Psoas muscle (tissue), 8 donors: ENCODE measurements around the gene COPZ2. TPM values are rescaled to one million over a fixed set of nuclear protein-coding genes. Genes with fewer than 3 reads are reported as not detected.
"Not testable (repeated sequence)": the region's sequence is repeated elsewhere in the genome, so short reads cannot be mapped to it uniquely, and the experiment has no call there.

Experiments
- ATAC-seq, 4 donors: fragments of 200-7000 bp; cut with Tn5 transposase; one replicate each; pipeline ENCODE4 v1.9.1; 2020; ENCODE audit warnings: moderate library complexity in 3 of 4, mild to moderate bottlenecking in 2 of 4
- DNase-seq, 2 donors: peaks; one replicate each; pipeline ENCODE4 v3.0.0-alpha.2; 2020
- H3K27ac ChIP-seq: fragments of 200-600 bp; one replicate; pipeline ENCODE4 v1.8.0; 2022
- H3K27me3 ChIP-seq, 3 donors: fragments of 200-600 bp in 1 of 3; one replicate each; pipeline versions ENCODE4 v1.6.1 to v1.8.0; 2013 to 2022; ENCODE audit warnings: low read length in 2 of 3, mild to moderate bottlenecking in 2 of 3, moderate library complexity in 1 of 3; ENCODE audit not compliant: insufficient read depth in 3 of 3
- H3K36me3 ChIP-seq, 2 donors: fragments of 200-600 bp in 1 of 2; one replicate each; pipeline versions ENCODE4 v1.6.1 to v1.8.0; 2013 to 2022; ENCODE audit warnings: low read depth in 1 of 2, mild to moderate bottlenecking in 1 of 2, moderate library complexity in 1 of 2; ENCODE audit not compliant: insufficient read depth in 1 of 2
- H3K4me1 ChIP-seq: fragments of 200-600 bp; one replicate; pipeline ENCODE4 v1.8.0; 2022
- H3K4me3 ChIP-seq: fragments of 200-600 bp; one replicate; pipeline ENCODE4 v1.8.0; 2022; ENCODE audit warnings: mild to moderate bottlenecking
- H3K9me3 ChIP-seq: fragments of 200-600 bp; one replicate; pipeline ENCODE4 v1.8.0; 2022
- WGBS, 3 donors: extraction: QIAGEN DNeasy Blood & Tissue Kit; methylation state at CpG; one replicate each; pipeline versions ENCODE4 v1.1.6 to v1.1.7; 2013; 5-methylcytosine and 5-hydroxymethylcytosine counted together
- intact Hi-C, 2 donors: fragments of 100-400 bp; cut with DNase I; formaldehyde crosslinking; loops; one replicate each; pipeline versions ENCODE4 v1.11.0 to v1.14.2; 2022
- polyA plus RNA-seq, 3 donors: library from polyadenylated mRNA; stranded (reverse); fragments of 200-250 nt; gene quantifications; one replicate each; pipeline ENCODE4 v1.2.3, GENCODE V29; 2013
- total RNA-seq, 4 donors: library from RNA; stranded (reverse); fragmentation: NEBNext Ultra II Directional in 2 of 4; extraction: Animal tissue kit (Norgen Biotek cat#: 25700) in 2 of 4; gene quantifications; one replicate each; pipeline versions ENCODE4 v1.2.1 to v1.2.4, GENCODE V29; 2021 to 2023
- TF ChIP-seq, protein P1 (sequence below): fragments of 200-600 bp; IDR thresholded peaks from one replicate; pipeline ENCODE4 v1.8.0; 2022; ENCODE audit warnings: antibody characterized with exemption
- donor health status: healthy with polysubstance abuse.
- donor health status: DM: no; HTN: no; CAD: no; lungs with moderate emphysema.
- donor health status: Bipolar disorder and iron deficiency.
- donor health status: healthy.
- donor health status: DM: yes; HTN: yes; CAD: no.
- donor health status: DM: no; HTN: no; CAD: no.
- donor health status: DM: no; HTN: no; CAD: no.
- donor health status: DM: yes; HTN: yes; CAD: no.

COPZ2 gene
- total and polyA plus RNA-seq, 7 donors: 16.8 to 130 (median 56.4) TPM

DNA sequence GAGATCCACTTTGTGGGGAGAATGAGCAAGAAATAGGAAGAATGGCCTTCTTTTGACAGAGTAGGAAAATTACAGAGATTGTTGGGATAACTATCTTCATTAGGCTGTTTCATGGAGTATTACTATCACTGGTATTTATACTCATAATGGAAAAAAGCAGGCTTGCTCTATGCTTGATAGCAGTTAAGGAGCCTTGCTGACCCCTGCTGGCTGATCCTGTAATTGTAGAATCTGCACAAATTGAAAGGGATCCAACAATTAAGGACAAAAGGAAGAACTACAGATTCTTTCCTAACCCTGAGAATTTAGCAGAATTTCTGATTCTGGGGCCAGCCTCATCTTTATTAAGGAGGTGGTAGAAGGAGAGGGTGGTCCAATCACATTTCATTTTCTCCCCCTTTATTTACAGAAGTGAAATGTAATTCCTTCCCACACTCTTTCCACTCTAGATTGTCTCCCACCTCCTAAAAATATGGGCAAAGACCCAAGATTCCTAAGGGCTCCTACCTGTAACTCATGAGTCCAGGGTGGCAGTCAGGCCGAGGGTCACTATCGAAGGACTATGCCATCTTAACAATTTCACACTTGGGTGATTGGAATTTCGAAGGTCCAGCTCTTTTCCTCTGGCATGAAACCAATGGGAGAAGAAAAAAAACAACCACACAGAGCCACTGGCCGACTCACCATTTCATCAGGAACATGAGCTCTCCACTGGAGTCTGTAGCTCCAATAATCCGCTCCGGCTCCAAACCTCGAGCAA, 36.9 kb upstream of the COPZ2 start:
- H3K9me3 ChIP-seq: no peaks in the 10 kb centered on the region
- peaks cover 0 to 41% of the 10 kb centered on the region in 2 donors for H3K36me3 ChIP-seq
- TF ChIP-seq, protein P1, sequence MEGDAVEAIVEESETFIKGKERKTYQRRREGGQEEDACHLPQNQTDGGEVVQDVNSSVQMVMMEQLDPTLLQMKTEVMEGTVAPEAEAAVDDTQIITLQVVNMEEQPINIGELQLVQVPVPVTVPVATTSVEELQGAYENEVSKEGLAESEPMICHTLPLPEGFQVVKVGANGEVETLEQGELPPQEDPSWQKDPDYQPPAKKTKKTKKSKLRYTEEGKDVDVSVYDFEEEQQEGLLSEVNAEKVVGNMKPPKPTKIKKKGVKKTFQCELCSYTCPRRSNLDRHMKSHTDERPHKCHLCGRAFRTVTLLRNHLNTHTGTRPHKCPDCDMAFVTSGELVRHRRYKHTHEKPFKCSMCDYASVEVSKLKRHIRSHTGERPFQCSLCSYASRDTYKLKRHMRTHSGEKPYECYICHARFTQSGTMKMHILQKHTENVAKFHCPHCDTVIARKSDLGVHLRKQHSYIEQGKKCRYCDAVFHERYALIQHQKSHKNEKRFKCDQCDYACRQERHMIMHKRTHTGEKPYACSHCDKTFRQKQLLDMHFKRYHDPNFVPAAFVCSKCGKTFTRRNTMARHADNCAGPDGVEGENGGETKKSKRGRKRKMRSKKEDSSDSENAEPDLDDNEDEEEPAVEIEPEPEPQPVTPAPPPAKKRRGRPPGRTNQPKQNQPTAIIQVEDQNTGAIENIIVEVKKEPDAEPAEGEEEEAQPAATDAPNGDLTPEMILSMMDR: peak; percentile 87

DNA sequence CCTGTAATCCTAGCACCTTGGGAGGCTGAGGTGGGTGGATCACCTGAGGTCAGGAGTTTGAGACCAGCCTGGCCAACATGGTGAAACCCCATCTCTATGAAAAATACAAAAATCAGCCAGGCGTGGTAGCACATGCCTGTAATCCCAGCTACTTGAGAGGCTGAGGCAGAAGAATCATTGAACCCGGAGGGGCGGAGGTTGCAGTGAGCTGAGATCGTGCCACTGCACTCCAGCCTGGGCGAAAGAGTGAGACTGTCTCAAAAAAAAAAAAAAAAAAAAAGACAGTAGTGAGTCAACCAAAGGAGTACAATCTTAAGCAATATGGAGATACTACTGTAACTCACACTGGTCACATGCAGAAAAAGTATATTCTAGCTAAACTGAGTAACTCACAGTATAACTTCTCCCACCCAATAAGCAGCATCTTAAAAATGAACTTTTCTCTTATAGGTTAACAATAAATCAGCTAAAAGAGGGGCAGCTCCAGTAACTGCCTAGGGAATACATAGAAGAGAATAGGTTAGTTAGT, 36.0 kb upstream of the COPZ2 start:
- peak overlapping the region; percentile 69 for H3K27ac ChIP-seq
- peak; percentile 24 to 51 (median 40) for ATAC-seq
- 94% methylated on average over 5 of the region's 5 CpGs for WGBS, 3 donors

More for the DNA sequence above, 36.9 kb upstream of the COPZ2 start:
- Histone ChIP-seq H3K27me3 (no peaks in the 10 kb centered on the region), H3K4me3 (no peak overlapping the region), H3K4me1 (peaks cover 15% of the 10 kb centered on the region), H3K27ac (peak overlapping the region; percentile 69)
- peak; percentile 80 to 83 (median 80) for ATAC-seq
- peak; percentile 58 to 83 for DNase-seq
- 47 to 61% (median 48%) methylated on average over 7 of the region's 7 CpGs for WGBS, 3 donors
- intact Hi-C loops: loop anchor here (1.0 to 5.0 kb wide), 3 partner anchors 48 to 58 kb away; no protein-coding TSS in a partner anchor

DNA sequence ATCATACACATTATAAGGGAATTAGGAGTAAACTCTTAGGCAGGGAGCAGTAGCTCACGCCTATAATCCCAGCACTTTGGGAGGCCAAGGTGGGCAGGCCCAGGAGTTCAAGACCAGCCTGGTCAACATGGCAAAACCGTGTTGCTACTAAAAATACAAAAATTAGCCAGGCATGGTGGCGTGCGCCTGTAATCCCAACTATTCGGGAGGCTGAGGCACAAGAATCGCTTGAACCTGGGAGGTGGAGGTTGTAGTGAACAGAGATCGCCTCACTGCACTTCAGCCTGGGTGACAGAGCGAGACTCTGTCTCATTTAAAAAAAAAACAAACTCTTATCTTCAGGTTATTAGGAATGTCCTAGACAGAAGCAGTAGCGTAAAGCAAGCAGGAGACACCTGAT, 35.2 kb upstream of the COPZ2 start:
- H3K4me3 ChIP-seq, H3K27me3 ChIP-seq, intact Hi-C loops, H3K9me3 ChIP-seq, DNase-seq, ATAC-seq: not testable (repeated sequence)
- Histone ChIP-seq H3K36me3 (peaks cover 0 to 50% of the 10 kb centered on the region in 2 donors), H3K4me1 (peaks cover 15% of the 10 kb centered on the region), H3K27ac (peak overlapping the region; percentile 9)
- 92 to 95% (median 94%) methylated on average over 9 of the region's 9 CpGs for WGBS, 3 donors

More for the DNA sequence above, 36.0 kb upstream of the COPZ2 start:
- peaks cover 0 to 44% of the 10 kb centered on the region in 2 donors for H3K36me3 ChIP-seq
- H3K27me3 ChIP-seq, DNase-seq, H3K9me3 ChIP-seq, H3K4me3 ChIP-seq: not testable (repeated sequence)
- H3K4me1 ChIP-seq: peaks cover 15% of the 10 kb centered on the region
- intact Hi-C loops: loop anchor here (1.0 to 2.0 kb wide), 2 partner anchors 47 kb away; no protein-coding TSS in a partner anchor

DNA sequence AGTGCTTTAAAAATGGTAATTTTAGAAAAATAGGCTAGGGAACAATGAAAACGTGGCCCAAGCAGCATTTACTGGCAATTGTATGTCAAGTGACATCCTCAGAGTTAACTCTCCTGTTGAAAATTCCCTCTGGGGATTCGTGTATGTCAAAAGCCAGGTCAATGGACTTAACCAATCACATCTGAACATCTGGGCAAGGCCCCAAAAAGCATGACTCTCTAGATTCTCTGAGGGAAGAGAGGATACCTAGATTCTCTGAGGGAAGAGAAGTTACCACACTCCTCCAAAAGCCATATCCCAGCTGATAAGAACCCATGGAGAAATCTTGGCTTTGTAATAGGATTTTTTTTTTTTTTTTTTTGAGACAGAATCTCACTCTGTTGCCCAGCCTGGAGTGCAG, 34.1 kb upstream of the COPZ2 start:
- Histone ChIP-seq H3K9me3 (no peaks in the 10 kb centered on the region), H3K36me3 (peaks cover 0 to 47% of the 10 kb centered on the region in 2 donors), H3K27me3 (no peaks in the 10 kb centered on the region), H3K4me1 (peaks cover 26% of the 10 kb centered on the region), H3K27ac (peak overlapping the region; percentile 4), H3K4me3 (no peak overlapping the region)
- intact Hi-C loops: no loop called here
- 47 to 63% (median 62%) methylated on average over 2 of the region's 2 CpGs for WGBS, 3 donors
- DNase-seq (no peak), ATAC-seq (no peak)
- TF ChIP-seq, protein P1: no peak

DNA sequence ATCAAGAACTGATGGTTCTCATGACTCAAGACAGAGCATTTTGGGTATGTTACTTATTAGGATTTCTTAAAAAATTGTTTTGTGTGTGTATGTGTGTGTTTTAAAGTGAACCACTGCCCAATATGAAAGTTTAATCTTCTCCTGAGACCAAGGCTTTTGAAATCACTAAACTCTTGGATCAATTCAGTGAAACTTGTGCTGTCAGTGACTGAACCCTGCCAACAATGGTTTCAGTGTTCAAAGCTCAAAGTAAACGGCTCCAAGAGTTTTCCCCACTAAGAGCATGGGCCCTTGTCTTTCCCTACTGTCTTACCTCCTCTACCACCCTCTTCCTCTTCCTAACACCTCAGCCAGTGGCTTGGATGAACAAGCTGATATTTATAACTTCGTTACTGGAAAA, 32.6 kb upstream of the COPZ2 start:
- peaks cover 0 to 36% of the 10 kb centered on the region in 2 donors for H3K36me3 ChIP-seq
- no peaks in the 10 kb centered on the region for H3K9me3 ChIP-seq
- H3K4me3 ChIP-seq: no peak overlapping the region
- TF ChIP-seq, protein P1: no peak
- intact Hi-C loops: no loop called here
- H3K27me3 ChIP-seq: no peaks in the 10 kb centered on the region
- ATAC-seq (no peak), DNase-seq (no peak)
- peak overlapping the region; percentile 46 for H3K27ac ChIP-seq
- H3K4me1 ChIP-seq: peaks cover 38% of the 10 kb centered on the region
- WGBS, 3 donors: 30 to 54% (median 41%) methylated on average over 2 of the region's 2 CpGs
